ENCODE results near the gene SAMHD1.

GRCh38 chr20:36871640-36872570, 79.6 kb downstream of the SAMHD1 start:
- TF ChIP-seq POLR2A (IDR thresholded peaks at IDR 0.05; ENCODE audit: low read depth, low read length) (no peak), POLR2AphosphoS5 (IDR thresholded peaks at IDR 0.05; ENCODE audit: low read depth, low read length) (no peak)

All from GM12892 (cell line).